OCI-LY7 (cell line): ENCODE results near the gene MAP3K7CL. TPM values are rescaled to one million over a fixed set of nuclear protein-coding genes. Genes with fewer than 3 reads are reported as not detected.

ENCODE experiments used
- BruUV-seq: library from RNA; stranded (reverse); fragments of 400-500 nt; replicated peaks from 2 replicates; lab custom pipeline; 2021; lab: Mats Ljungman, UMichigan
- CTCF ChIA-PET: fragments of 300-600 bp; sonication (Branson Sonifier 250); formaldehyde crosslinking; loops from one replicate; lab custom pipeline; 2022; ENCODE audit warnings: antibody characterized with exemption; ENCODE audit not compliant: unreplicated experiment; lab: Charles Lee
- POLR2A ChIA-PET: fragments of 300-600 bp; sonication (Branson Sonifier 250); formaldehyde crosslinking; loops from one replicate; lab custom pipeline; 2022; ENCODE audit warnings: antibody characterized with exemption; lab: Charles Lee
- DNase-seq: peaks from one replicate; pipeline ENCODE4 v3.0.0-alpha.2; 2015; ENCODE audit warnings: low spot score
- H2AFZ ChIP-seq: fragments of 200-600 bp; sonication (generic), shearing (Covaris generic); 2 replicates; pipeline ENCODE4 v1.6.1; 2014; ENCODE audit warnings: mild to moderate bottlenecking, antibody characterized with exemption, low read length, moderate library complexity
- H3K27ac ChIP-seq: fragments of 200-600 bp; sonication (generic); 2 replicates; pipeline ENCODE4 v1.5.1; 2014; ENCODE audit warnings: mixed run types, low read depth, mild to moderate bottlenecking, moderate library complexity, low read length, inconsistent platforms; ENCODE audit not compliant: poor library complexity, severe bottlenecking
- H3K36me3 ChIP-seq: fragments of 200-600 bp; sonication (generic); 2 replicates; pipeline ENCODE4 v1.6.1; 2014; ENCODE audit warnings: mild to moderate bottlenecking, antibody characterized with exemption, low read length, moderate library complexity, mixed read lengths; ENCODE audit not compliant: insufficient read depth
- H3K4me1 ChIP-seq: fragments of 200-600 bp; sonication (generic); 2 replicates; pipeline ENCODE4 v1.5.1; 2014; ENCODE audit warnings: mild to moderate bottlenecking, low read length; ENCODE audit not compliant: insufficient read depth, poor library complexity, severe bottlenecking
- H3K4me2 ChIP-seq: fragments of 200-600 bp; sonication (generic); 2 replicates; pipeline ENCODE4 v1.6.1; 2014; ENCODE audit warnings: mild to moderate bottlenecking, low read length
- H3K4me3 ChIP-seq: fragments of 200-600 bp; sonication (generic); 2 replicates; pipeline ENCODE4 v1.5.1; 2014; ENCODE audit warnings: mild to moderate bottlenecking, low read depth, low read length; ENCODE audit not compliant: poor library complexity, severe bottlenecking
- H3K79me2 ChIP-seq: fragments of 200-600 bp; sonication (generic); 2 replicates; pipeline ENCODE4 v1.6.1; 2016; ENCODE audit warnings: low read depth, mild to moderate bottlenecking, low read length, moderate library complexity, mixed read lengths; ENCODE audit not compliant: insufficient read depth
- H3K9me2 ChIP-seq: fragments of 200-600 bp; sonication (generic); 2 replicates; pipeline ENCODE4 v1.6.1; 2016; ENCODE audit warnings: mild to moderate bottlenecking, low read length, mixed read lengths; ENCODE audit not compliant: insufficient read depth
- H3K9me3 ChIP-seq: fragments of 200-600 bp; sonication (generic); 2 replicates; pipeline ENCODE4 v1.6.1; 2014; ENCODE audit warnings: mild to moderate bottlenecking, mixed run types, low read length, mixed read lengths
- H4K20me1 ChIP-seq: fragments of 200-600 bp; sonication (generic); 2 replicates; pipeline ENCODE4 v1.6.1; 2014; ENCODE audit warnings: mild to moderate bottlenecking, antibody characterized with exemption, low read length, moderate library complexity, mixed read lengths; ENCODE audit not compliant: insufficient read depth
- EZH2phosphoT487 ChIP-seq: fragments of 200-600 bp; sonication (generic); IDR thresholded peaks from 2 replicates; pipeline ENCODE4 v1.6.1; 2018; ENCODE audit warnings: low read depth, borderline replicate concordance, mild to moderate bottlenecking, mixed run types, antibody characterized with exemption, low read length, moderate library complexity, mixed read lengths
- intact Hi-C: fragments of 100-400 bp; cut with micrococcal nuclease; formaldehyde crosslinking; loops from one replicate; pipeline ENCODE4 v1.10.0; 2022; ENCODE audit not compliant: unreplicated experiment
- total RNA-seq, 2 experiments: library from RNA; depleted of rRNA in 1 of 2; stranded (reverse); fragments of >200 nt in 1 of 2; shearing (Covaris generic) in 1 of 2; gene quantifications; 2 replicates each; pipeline ENCODE4 v1.2.3, GENCODE V29; 2014 to 2022
- TF ChIP-seq, protein P1 (sequence below): fragments of 200-600 bp; sonication (generic); conservative IDR thresholded peaks from 2 replicates; pipeline ENCODE4 v1.5.1; 2014; ENCODE audit warnings: mild to moderate bottlenecking, antibody characterized with exemption, low read length, moderate library complexity, mixed read lengths

The MAP3K7CL gene
- total RNA-seq, 2 experiments from 2014 or later, result 7.8 to 13.0 TPM

DNA sequence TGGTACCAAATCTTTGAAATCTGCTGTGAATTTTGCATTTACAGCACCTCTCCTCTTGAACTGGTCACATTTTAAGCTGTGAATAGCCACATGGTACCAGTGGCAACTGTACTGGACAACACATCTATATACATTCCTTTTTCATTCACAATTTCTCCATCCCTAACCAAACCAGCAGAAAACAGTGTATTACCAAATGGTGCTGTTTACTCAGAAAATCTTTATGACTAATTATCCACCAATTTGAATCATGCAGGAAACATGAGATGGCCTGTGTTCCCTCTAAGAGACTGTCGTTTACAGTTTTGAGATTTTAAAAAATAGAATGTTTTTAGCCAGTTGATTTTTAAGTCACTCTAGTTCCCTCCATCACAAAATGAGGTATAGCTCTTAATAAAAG is 39.4 kb upstream of the MAP3K7CL start:
- no peaks in the 10 kb centered on the region for H3K9me3 ChIP-seq
- ChIA-PET POLR2A (interaction anchor here (0.6 to 1.0 kb wide), 2 partner anchors 51 to 257 kb away, joined by 3 to 6 read pairs; no protein-coding TSS in a partner anchor), CTCF (no interaction called here)
- H4K20me1 ChIP-seq, result no peaks in the 10 kb centered on the region
- no peaks in the 10 kb centered on the region for H3K79me2 ChIP-seq
- H3K36me3 ChIP-seq, result no peaks in the 10 kb centered on the region
- H3K9me2 ChIP-seq, result no peaks in the 10 kb centered on the region
- H2AFZ ChIP-seq, result no peak overlapping the region
- TF ChIP-seq, protein P1, sequence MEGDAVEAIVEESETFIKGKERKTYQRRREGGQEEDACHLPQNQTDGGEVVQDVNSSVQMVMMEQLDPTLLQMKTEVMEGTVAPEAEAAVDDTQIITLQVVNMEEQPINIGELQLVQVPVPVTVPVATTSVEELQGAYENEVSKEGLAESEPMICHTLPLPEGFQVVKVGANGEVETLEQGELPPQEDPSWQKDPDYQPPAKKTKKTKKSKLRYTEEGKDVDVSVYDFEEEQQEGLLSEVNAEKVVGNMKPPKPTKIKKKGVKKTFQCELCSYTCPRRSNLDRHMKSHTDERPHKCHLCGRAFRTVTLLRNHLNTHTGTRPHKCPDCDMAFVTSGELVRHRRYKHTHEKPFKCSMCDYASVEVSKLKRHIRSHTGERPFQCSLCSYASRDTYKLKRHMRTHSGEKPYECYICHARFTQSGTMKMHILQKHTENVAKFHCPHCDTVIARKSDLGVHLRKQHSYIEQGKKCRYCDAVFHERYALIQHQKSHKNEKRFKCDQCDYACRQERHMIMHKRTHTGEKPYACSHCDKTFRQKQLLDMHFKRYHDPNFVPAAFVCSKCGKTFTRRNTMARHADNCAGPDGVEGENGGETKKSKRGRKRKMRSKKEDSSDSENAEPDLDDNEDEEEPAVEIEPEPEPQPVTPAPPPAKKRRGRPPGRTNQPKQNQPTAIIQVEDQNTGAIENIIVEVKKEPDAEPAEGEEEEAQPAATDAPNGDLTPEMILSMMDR, result no peak
- no peak for TF ChIP-seq EZH2phosphoT487
- no TSS peak for BruUV-seq
- H3K4me2 ChIP-seq, result no peak overlapping the region
- no peaks in the 10 kb centered on the region for H3K4me1 ChIP-seq
- H3K27ac ChIP-seq, result no peak overlapping the region
- intact Hi-C loops, result loop anchor here (2.0 to 10.0 kb wide), 3 partner anchors 206 to 758 kb away; partner anchors contain the start of gene BACH1
- H3K4me3 ChIP-seq, result no peak overlapping the region
- no peak for DNase-seq

DNA sequence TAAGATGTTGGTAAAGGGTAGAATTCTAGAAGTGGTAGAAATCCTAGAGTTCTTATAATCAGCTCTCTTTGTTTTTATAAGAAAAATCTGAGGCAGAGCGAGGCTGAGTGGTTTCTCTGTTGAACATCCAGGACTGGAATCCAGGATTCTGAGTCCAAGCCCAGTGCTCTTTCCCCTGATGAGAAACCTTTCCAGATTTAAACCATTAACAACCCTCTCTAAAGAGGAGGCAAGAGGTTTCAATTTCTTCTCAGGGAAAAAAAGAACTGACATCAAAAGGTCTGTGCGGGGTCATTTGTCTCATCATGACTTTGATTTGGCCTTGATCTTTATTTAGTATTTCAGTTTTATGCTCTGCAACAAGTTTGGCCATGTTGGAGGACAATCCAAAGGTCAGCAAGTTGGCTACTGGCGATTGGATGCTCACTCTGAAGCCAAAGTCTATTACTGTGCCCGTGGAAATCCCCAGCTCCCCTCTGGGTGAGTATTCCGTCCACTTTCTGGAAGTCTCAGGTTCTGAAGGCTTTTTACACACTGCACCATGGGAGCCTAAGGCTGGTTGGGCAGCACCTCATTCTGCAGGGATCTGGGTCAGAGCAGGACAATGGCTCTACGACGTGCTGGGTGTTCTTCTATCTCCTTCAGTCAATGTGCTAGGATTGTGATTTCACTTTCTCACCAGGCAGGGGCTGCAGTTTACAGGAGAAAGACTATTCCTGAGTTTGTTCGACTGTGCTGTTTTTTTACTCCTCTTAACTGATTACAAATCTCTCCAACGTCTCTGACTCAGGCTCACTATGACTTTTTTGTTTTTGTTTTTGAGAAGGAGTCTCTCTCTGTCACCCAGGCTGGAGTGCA is 38.1 kb upstream of the MAP3K7CL start:
- no TSS peak for BruUV-seq
- H3K36me3 ChIP-seq, result no peaks in the 10 kb centered on the region
- intact Hi-C loops, result loop anchor here (5.0 to 10.0 kb wide), 2 partner anchors 205 to 382 kb away; partner anchors contain the start of gene BACH1
- H3K4me2 ChIP-seq, result no peak overlapping the region
- H2AFZ ChIP-seq, result no peak overlapping the region
- H3K4me3 ChIP-seq, result no peak overlapping the region
- no peak for DNase-seq
- no peaks in the 10 kb centered on the region for H3K4me1 ChIP-seq
- no peak overlapping the region for H3K27ac ChIP-seq
- CTCF ChIA-PET, result interaction anchor here (1.2 kb wide), 1 partner anchor 13 kb away, joined by 3 read pairs; no protein-coding TSS in a partner anchor
- H3K9me2 ChIP-seq, result no peaks in the 10 kb centered on the region
- TF ChIP-seq, protein P1, result no peak
- no peak for TF ChIP-seq EZH2phosphoT487
- no peaks in the 10 kb centered on the region for H4K20me1 ChIP-seq
- no peaks in the 10 kb centered on the region for H3K9me3 ChIP-seq
- POLR2A ChIA-PET, result interaction anchor here (0.6 to 2.2 kb wide), 5 partner anchors 10 to 269 kb away, joined by 3 to 5 read pairs (median 4); no protein-coding TSS in a partner anchor
- no peaks in the 10 kb centered on the region for H3K79me2 ChIP-seq
